ENCODE results near the gene ZBTB46.

GRCh38 chr20:63732118-63733095, 98.7 kb downstream of the ZBTB46 start:
- TF ChIP-seq, protein P1, sequence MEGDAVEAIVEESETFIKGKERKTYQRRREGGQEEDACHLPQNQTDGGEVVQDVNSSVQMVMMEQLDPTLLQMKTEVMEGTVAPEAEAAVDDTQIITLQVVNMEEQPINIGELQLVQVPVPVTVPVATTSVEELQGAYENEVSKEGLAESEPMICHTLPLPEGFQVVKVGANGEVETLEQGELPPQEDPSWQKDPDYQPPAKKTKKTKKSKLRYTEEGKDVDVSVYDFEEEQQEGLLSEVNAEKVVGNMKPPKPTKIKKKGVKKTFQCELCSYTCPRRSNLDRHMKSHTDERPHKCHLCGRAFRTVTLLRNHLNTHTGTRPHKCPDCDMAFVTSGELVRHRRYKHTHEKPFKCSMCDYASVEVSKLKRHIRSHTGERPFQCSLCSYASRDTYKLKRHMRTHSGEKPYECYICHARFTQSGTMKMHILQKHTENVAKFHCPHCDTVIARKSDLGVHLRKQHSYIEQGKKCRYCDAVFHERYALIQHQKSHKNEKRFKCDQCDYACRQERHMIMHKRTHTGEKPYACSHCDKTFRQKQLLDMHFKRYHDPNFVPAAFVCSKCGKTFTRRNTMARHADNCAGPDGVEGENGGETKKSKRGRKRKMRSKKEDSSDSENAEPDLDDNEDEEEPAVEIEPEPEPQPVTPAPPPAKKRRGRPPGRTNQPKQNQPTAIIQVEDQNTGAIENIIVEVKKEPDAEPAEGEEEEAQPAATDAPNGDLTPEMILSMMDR (IDR thresholded peaks at IDR 0.05) = no peak
- no peak for TF ChIP-seq POLR2AphosphoS5 (IDR thresholded peaks at IDR 0.05; ENCODE audit: insufficient read depth in 1 of 2, low read depth in 1 of 2)

All from vagina (tissue), 2 donors.